IMR-90 (cell line): ENCODE data around the gene XKR3. TPM values are rescaled to one million over a fixed set of nuclear protein-coding genes. Genes with fewer than 3 reads are reported as not detected.

ENCODE experiments used
- ATAC-seq: fragments of 200-7000 bp; cut with Tn5 transposase; 2 replicates; pipeline ENCODE4 v1.9.1; 2020; ENCODE audit warnings: low read depth, mild to moderate bottlenecking, moderate library complexity
- BruUV-seq: library from RNA; stranded (reverse); fragments of 400-500 nt; replicated peaks from 2 replicates; lab custom pipeline; 2021; lab: Mats Ljungman, UMichigan
- CTCF ChIA-PET: fragments of 300-600 bp; formaldehyde crosslinking; extraction: SDS; loops from one replicate; lab custom pipeline; 2021; ENCODE audit warnings: antibody characterized with exemption; lab: Yijun Ruan, JAX
- POLR2A ChIA-PET: fragments of 300-600 bp; sonication (Branson Sonifier 250); formaldehyde crosslinking; loops from one replicate; lab custom pipeline; 2022; ENCODE audit warnings: antibody characterized with exemption; ENCODE audit not compliant: unreplicated experiment; lab: Charles Lee
- DNase-seq: peaks from one replicate; pipeline ENCODE4 v3.0.0; 2013
- H2AFZ ChIP-seq: replicated peaks from 2 replicates; pipeline ENCODE3; 2013; ENCODE audit warnings: low read length, mild to moderate bottlenecking; ENCODE audit not compliant: poor library complexity
- H2AK5ac ChIP-seq: 2 replicates; pipeline ENCODE4 v1.6.1; 2013; ENCODE audit warnings: low read depth, low read length, inconsistent platforms
- H2AK9ac ChIP-seq: replicated peaks from 2 replicates; pipeline ENCODE3; 2013; ENCODE audit warnings: mild to moderate bottlenecking, low read depth, low read length, moderate library complexity; ENCODE audit not compliant: poor library complexity
- H2BK120ac ChIP-seq: 2 replicates; pipeline ENCODE4 v1.6.1; 2013; ENCODE audit warnings: low read depth, low read length, inconsistent platforms
- H2BK15ac ChIP-seq: 3 replicates; pipeline ENCODE4 v1.6.1; 2013; ENCODE audit warnings: low read depth, low read length, inconsistent platforms
- H2BK20ac ChIP-seq: 2 replicates; pipeline ENCODE4 v1.6.1; 2013; ENCODE audit warnings: low read depth, mild to moderate bottlenecking, inconsistent platforms, low read length, moderate library complexity
- H2BK5ac ChIP-seq: 2 replicates; pipeline ENCODE4 v1.6.1; 2013; ENCODE audit warnings: mild to moderate bottlenecking, low read depth, low read length, inconsistent platforms; ENCODE audit not compliant: poor library complexity, severe bottlenecking
- H3K14ac ChIP-seq: replicated peaks from 2 replicates; pipeline ENCODE4 v1.6.1; 2013; ENCODE audit warnings: low read depth, low read length, inconsistent platforms
- H3K18ac ChIP-seq: 2 replicates; pipeline ENCODE4 v1.6.1; 2013; ENCODE audit warnings: low read depth, low read length, control low read depth
- H3K23ac ChIP-seq: 2 replicates; pipeline ENCODE4 v1.6.1; 2013; ENCODE audit warnings: low read depth, low read length, inconsistent platforms
- H3K27ac ChIP-seq: 2 replicates; pipeline ENCODE4 v1.5.1; 2013; ENCODE audit warnings: mild to moderate bottlenecking, control low read depth, low read length; ENCODE audit not compliant: insufficient read depth
- H3K27me3 ChIP-seq: 2 replicates; pipeline ENCODE4 v1.6.1; 2013; ENCODE audit warnings: low read length; ENCODE audit not compliant: control insufficient read depth, insufficient read depth
- H3K36me3 ChIP-seq: 2 replicates; pipeline ENCODE4 v1.6.1; 2013; ENCODE audit warnings: low read length, mixed read lengths; ENCODE audit not compliant: control insufficient read depth, insufficient read depth
- H3K4ac ChIP-seq: 2 replicates; pipeline ENCODE4 v1.6.1; 2013; ENCODE audit warnings: low read depth, low read length, inconsistent platforms
- H3K4me1 ChIP-seq: 2 replicates; pipeline ENCODE4 v1.6.1; 2013; ENCODE audit warnings: low read length, mixed read lengths; ENCODE audit not compliant: control insufficient read depth, insufficient read depth
- H3K4me2 ChIP-seq: 2 replicates; pipeline ENCODE4 v1.6.1; 2013; ENCODE audit warnings: low read depth, mild to moderate bottlenecking, control low read depth, low read length, moderate library complexity
- H3K4me3 ChIP-seq: 2 replicates; pipeline ENCODE4 v1.5.1; 2013; ENCODE audit warnings: low read depth, mild to moderate bottlenecking, control low read depth, low read length, moderate library complexity; ENCODE audit not compliant: insufficient read depth
- H3K56ac ChIP-seq: 2 replicates; pipeline ENCODE4 v1.6.1; 2013; ENCODE audit warnings: low read length, inconsistent platforms; ENCODE audit not compliant: insufficient read depth; ENCODE audit errors: extremely low read depth
- H3K79me1 ChIP-seq, 2 experiments: 2 replicates each; pipeline ENCODE4 v1.6.1; 2013; ENCODE audit warnings: low read length in 2 of 2, inconsistent platforms in 1 of 2, low read depth in 1 of 2
- H3K9ac ChIP-seq: 2 replicates; pipeline ENCODE4 v1.6.1; 2013; ENCODE audit warnings: low read depth, low read length, control low read depth
- H3K9me1 ChIP-seq: 2 replicates; pipeline ENCODE4 v1.6.1; 2013; ENCODE audit warnings: low read length, inconsistent platforms; ENCODE audit not compliant: insufficient read depth
- H3K9me3 ChIP-seq: 2 replicates; pipeline ENCODE4 v1.6.1; 2013; ENCODE audit warnings: low read length; ENCODE audit not compliant: control insufficient read depth, insufficient read depth
- H4K20me1 ChIP-seq: 2 replicates; pipeline ENCODE4 v1.6.1; 2013; ENCODE audit warnings: low read length, inconsistent platforms; ENCODE audit not compliant: insufficient read depth
- H4K5ac ChIP-seq: 2 replicates; pipeline ENCODE4 v1.6.1; 2013; ENCODE audit warnings: mild to moderate bottlenecking, low read depth, low read length, control low read depth
- H4K8ac ChIP-seq, 2 experiments: 2 replicates each; pipeline ENCODE4 v1.6.1; 2013; ENCODE audit warnings: low read depth in 2 of 2, low read length in 2 of 2, control low read depth in 1 of 2, inconsistent platforms in 1 of 2
- H4K91ac ChIP-seq: 2 replicates; pipeline ENCODE4 v1.6.1; 2013; ENCODE audit warnings: low read depth, low read length, inconsistent platforms; ENCODE audit not compliant: insufficient read depth
- BHLHE40 ChIP-seq: fragments of 150-350 bp; IDR thresholded peaks from 2 replicates; pipeline ENCODE4 v1.6.1; 2016; ENCODE audit warnings: mild to moderate bottlenecking, low read depth, low read length
- CEBPB ChIP-seq: IDR thresholded peaks from 2 replicates; pipeline ENCODE4 v1.6.1; 2012; ENCODE audit warnings: low read depth, low read length, improper control_type of control experiment
- CHD1 ChIP-seq: IDR thresholded peaks from 2 replicates; pipeline ENCODE4 v1.6.1; 2012; ENCODE audit warnings: low read depth, low read length, improper control_type of control experiment
- CTCF ChIP-seq: conservative IDR thresholded peaks from 2 replicates; pipeline ENCODE4 v1.5.1; 2012; ENCODE audit warnings: mild to moderate bottlenecking, low read depth, low read length, improper control_type of control experiment
- ELK1 ChIP-seq: fragments of 150-350 bp; IDR thresholded peaks from 2 replicates; pipeline ENCODE4 v1.6.1; 2016; ENCODE audit warnings: low read depth, mild to moderate bottlenecking, low read length, moderate library complexity, borderline replicate concordance
- FOS ChIP-seq: fragments of 150-350 bp; IDR thresholded peaks from 2 replicates; pipeline ENCODE4 v1.6.1; 2016; ENCODE audit warnings: low read depth, low read length
- MAFK ChIP-seq: IDR thresholded peaks from 2 replicates; pipeline ENCODE4 v1.6.1; 2012; ENCODE audit warnings: low read depth, low read length, improper control_type of control experiment
- MAZ ChIP-seq: IDR thresholded peaks from 2 replicates; pipeline ENCODE4 v1.6.1; 2012; ENCODE audit warnings: low read depth, mild to moderate bottlenecking, low read length, improper control_type of control experiment, moderate library complexity, borderline replicate concordance
- NFE2L2 ChIP-seq: fragments of 150-350 bp; IDR thresholded peaks from 2 replicates; pipeline ENCODE4 v1.6.1; 2016; ENCODE audit warnings: low read depth, mild to moderate bottlenecking, low read length
- POLR2A ChIP-seq: IDR thresholded peaks from 2 replicates; pipeline ENCODE4 v1.6.1; 2012; ENCODE audit warnings: mild to moderate bottlenecking, low read depth, low read length
- RAD21 ChIP-seq: IDR thresholded peaks from 2 replicates; pipeline ENCODE4 v1.6.1; 2012; ENCODE audit warnings: low read length, improper control_type of control experiment
- RCOR1 ChIP-seq: IDR thresholded peaks from 2 replicates; pipeline ENCODE4 v1.6.1; 2012; ENCODE audit warnings: mild to moderate bottlenecking, low read length, improper control_type of control experiment; ENCODE audit not compliant: insufficient replicate concordance
- RFX5 ChIP-seq: IDR thresholded peaks from 2 replicates; pipeline ENCODE4 v1.8.0; 2012; ENCODE audit warnings: low read depth, mild to moderate bottlenecking, low read length, moderate library complexity
- SMC3 ChIP-seq: fragments of 150-350 bp; IDR thresholded peaks from 2 replicates; pipeline ENCODE4 v1.6.1; 2016; ENCODE audit warnings: low read depth, mild to moderate bottlenecking, antibody characterized with exemption, low read length, moderate library complexity
- USF2 ChIP-seq: fragments of 150-350 bp; IDR thresholded peaks from 2 replicates; pipeline ENCODE4 v1.6.1; 2017; ENCODE audit warnings: mild to moderate bottlenecking, antibody characterized with exemption, low read length, low read depth
- WGBS, 2 experiments: methylation state at CpG; one replicate each; pipeline versions ENCODE4 v1.1.5 to v1.1.7; 2013; ENCODE audit warnings: missing lambda C conversion rate in 2 of 2; ENCODE audit not compliant: insufficient read length in 1 of 2; ENCODE audit errors: extremely low coverage in 2 of 2; 5-methylcytosine and 5-hydroxymethylcytosine counted together
- dilution Hi-C: fragments of 300-500 bp; cut with HindIII; formaldehyde crosslinking; loops from one replicate; pipeline ENCODE4 v1.14.3; 2018; ENCODE audit warnings: low sequenced_read_pairs; ENCODE audit not compliant: unreplicated experiment
- in situ Hi-C: fragments of 300-500 bp; cut with MboI; formaldehyde crosslinking; loops from 3 replicates; pipeline ENCODE4 v1.14.3; 2019; ENCODE audit warnings: low sequenced_read_pairs, inconsistent platforms, mixed read lengths
- intact Hi-C: fragments of 100-400 bp; cut with micrococcal nuclease; formaldehyde crosslinking; loops from 2 replicates; pipeline ENCODE4 v1.10.0; 2022
- polyA plus RNA-seq, 3 experiments: library from polyadenylated mRNA; depleted of rRNA; stranded (reverse); fragments of >200 nt; gene quantifications; 2 replicates each; pipeline ENCODE4 v1.2.3, GENCODE V29; 2012; ENCODE audit warnings: low replicate concordance in 1 of 3
- total RNA-seq: library from RNA; depleted of rRNA; stranded (reverse); fragments of >200 nt; gene quantifications from 2 replicates; pipeline ENCODE4 v1.2.3, GENCODE V29; 2012

Gene XKR3
- total and polyA plus RNA-seq, 2 of the 4 experiments (the other 2 are of a cell fraction), result not detected

- Histone ChIP-seq H3K9me1 (no peaks in the 10 kb centered on the region), H3K79me1 (no peaks in the 10 kb centered on the region), H3K27ac (no peak overlapping the region), H4K20me1 (no peaks in the 10 kb centered on the region), H2BK15ac (no peak overlapping the region), H3K36me3 (no peaks in the 10 kb centered on the region), H3K9ac (no peak overlapping the region), H3K27me3 (no peaks in the 10 kb centered on the region), H4K91ac (no peak overlapping the region), H4K5ac (no peak overlapping the region), H3K4me2 (no peak overlapping the region), H2AK5ac (no peak overlapping the region), H2AFZ (no peak overlapping the region), H3K14ac (no peak overlapping the region), H2BK5ac (no peak overlapping the region), H2BK20ac (no peak overlapping the region), H3K23ac (no peak overlapping the region), H3K56ac (no peak overlapping the region), H4K8ac (no peak overlapping the region), H3K9me3 (peaks cover 5% of the 10 kb centered on the region), H3K4me1 (no peaks in the 10 kb centered on the region), H3K4ac (no peak overlapping the region), H3K18ac (no peak overlapping the region), H3K4me3 (no peak overlapping the region), H2BK120ac (no peak overlapping the region), H2AK9ac (no peak overlapping the region)
- in situ Hi-C loops (no loop called here), intact Hi-C loops (no loop called here), dilution Hi-C loops (no loop called here)
- no CpG with 5 or more reads among the region's 2 CpGs for WGBS, 2 experiments
- ChIA-PET CTCF (no interaction called here), POLR2A (no interaction called here)
- TF ChIP-seq MAZ (no peak), RAD21 (no peak), POLR2A (no peak), RFX5 (no peak), RCOR1 (no peak), CEBPB (no peak), BHLHE40 (no peak), ELK1 (no peak), CHD1 (no peak), USF2 (no peak), SMC3 (no peak), MAFK (no peak), FOS (no peak), NFE2L2 (no peak), CTCF (no peak)
- ATAC-seq (no peak), DNase-seq (no peak)
- no TSS peak for BruUV-seq
Measured at GRCh38 chr22:16804882-16805281, 20.3 kb downstream of the XKR3 start.
